GM19397 (cell line): ENCODE results near the gene KRT32.

Experiments used
- ATAC-seq: cut with Tn5 transposase; IDR thresholded peaks from one replicate; pipeline ENCODE4 v1.9.1; 2021; ENCODE audit warnings: mild to moderate bottlenecking, moderate library complexity; ENCODE audit not compliant: unreplicated experiment

The KRT32 gene

DNA sequence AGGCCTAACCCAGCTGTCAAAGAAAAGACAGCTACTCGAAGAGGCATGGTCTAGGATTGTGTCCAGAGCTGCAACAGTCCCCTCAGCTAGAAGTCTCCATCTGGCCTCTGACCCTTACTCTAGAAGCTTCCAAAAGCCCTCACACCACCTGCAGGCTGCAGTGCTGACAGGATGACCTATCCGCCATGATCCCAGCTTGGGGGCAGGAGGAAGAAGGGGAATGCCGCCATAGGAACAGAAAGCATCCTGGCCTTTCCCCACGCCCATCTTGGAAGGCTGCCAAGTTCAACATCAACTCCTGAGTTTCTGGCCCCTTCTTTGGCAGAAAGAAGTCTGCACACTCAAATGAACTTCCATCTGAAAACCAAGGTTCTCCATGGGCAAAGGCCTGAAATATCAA lies 25.6 kb upstream of the KRT32 start:
- ATAC-seq: no peak

DNA sequence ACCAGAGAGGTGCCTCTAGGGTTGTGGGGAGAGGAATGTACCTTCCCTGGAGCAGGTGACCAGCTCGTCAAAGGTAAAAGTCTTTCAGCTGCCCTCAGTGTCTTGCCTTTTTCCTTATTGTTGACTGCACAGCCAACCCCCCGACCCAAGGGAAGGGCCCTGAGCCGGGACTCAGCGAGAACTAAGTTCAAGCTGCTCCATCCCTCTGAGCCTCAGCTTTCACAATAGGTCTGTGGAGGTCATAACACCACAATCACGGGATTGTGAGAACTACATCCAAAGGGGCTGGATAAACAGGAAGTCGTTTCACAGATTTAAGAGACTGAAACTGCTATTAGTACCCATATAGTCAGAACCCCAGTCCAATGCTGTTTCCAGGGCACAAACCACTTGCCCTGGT lies 25.2 kb upstream of the KRT32 start:
- no peak for ATAC-seq

- ATAC-seq: no peak
These were observed 24.3 kb upstream of the KRT32 start for GRCh38 chr17:41491476-41491875.

GRCh38 chr17:41490000-41490990 lies 23.1 kb upstream of the KRT32 start:
- no peak for ATAC-seq

GRCh38 chr17:41489531-41489930 lies 22.3 kb upstream of the KRT32 start, which contains the start of gene KRT36:
Gene KRT36 (minus strand): TSS chr17:41489910. CDS start chr17:41489864, 46 bp downstream.
- no peak for ATAC-seq

- ATAC-seq: no peak
These were observed 19.8 kb upstream of the KRT32 start for GRCh38 chr17:41486809-41487530.

GRCh38 chr17:41486316-41486715 lies 19.1 kb upstream of the KRT32 start:
- no peak for ATAC-seq

DNA sequence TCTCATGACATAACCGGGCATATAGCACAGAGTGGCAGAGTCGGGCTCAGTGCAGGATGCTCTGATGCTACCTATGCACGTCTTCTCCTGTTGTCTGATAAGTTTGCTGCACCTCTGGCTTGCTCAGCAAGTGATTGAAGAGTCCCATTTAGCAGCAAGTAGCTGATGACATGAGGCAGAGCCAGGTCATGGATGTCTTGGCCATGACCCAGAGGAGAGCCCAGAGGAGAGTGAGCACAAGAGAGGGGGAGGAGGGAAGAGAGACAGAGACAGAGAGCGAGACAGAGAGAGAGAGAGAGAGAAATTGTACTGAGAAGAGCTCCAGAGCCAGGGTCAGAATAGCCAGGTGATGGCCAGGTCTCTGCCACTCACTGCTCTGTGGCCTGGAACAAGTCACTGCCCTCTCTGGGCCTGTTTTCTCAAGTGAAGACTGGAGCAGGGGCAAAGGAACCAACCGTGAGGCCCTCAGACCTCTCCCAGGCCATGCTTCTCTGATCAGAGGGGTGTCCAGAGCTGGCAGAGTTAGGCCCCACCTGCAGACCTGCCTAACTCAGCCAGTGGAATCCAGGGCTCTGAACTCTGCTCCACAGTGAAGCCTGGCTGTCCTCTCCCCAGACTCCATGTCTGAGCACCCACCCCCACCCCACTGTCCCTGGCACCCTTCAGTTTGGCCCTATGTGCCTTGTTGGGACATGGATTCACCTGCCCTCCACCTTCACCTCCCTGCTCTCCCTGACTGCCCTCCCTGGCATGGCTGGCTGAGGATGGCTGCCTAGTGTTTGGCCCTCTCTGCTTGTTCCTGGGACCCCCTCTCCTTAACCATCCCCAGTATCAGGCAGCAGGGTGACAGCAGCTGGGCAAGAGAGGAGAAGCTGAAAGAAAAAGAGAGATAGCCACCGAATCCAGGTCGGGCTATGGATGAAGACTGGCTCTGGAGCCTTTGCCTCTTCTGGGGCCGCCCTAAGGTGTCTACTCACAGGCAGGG lies 18.0 kb upstream of the KRT32 start:
- no peak for ATAC-seq

GRCh38 chr17:41483991-41484826 lies 17.0 kb upstream of the KRT32 start:
- ATAC-seq: no peak

DNA sequence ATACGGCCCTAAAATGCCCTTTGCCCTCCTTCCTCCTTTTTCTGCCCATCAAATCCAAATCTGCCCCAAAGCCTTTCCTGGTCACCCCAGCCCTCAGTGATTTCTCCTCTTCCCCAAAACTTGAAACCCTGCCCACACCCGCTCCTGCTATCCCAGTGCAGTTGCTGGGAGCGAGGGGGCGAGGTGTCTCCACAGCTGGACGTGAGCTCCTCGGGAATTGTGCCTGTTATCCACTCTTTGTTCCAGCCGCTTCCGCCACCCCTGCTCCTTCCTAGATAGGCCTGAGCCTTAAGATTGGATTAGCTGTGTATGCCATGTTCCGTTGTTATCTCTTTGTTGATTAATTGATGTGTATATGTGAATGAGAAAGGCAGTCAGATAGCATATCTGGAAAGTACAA lies 16.3 kb upstream of the KRT32 start:
- ATAC-seq: no peak

DNA sequence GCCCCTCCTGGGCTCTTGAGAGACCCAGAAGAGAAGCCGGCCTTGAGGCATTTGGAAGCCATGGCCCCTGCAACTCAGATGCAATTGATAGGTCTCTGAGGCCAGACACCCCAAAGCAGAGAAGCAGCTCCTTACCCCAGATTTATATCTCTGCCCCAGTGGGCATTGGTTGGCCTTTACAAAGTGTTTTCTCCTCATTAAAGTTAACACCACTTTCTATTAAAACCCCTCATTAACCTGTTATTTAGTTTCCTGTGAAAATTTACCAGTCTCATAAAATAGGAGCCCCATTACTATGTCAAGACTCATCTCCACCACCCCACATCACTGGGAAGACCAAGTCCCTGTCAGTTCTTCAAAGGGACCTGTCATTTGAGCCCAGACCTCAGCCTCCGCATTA lies 13.8 kb upstream of the KRT32 start, which contains the start of gene KRT35:
Gene KRT35, minus strand, starts transcription at position 116 of the 400 bp plus-strand sequence. Its CDS starts 54 bp downstream, at position 62.
- ATAC-seq: no peak

DNA sequence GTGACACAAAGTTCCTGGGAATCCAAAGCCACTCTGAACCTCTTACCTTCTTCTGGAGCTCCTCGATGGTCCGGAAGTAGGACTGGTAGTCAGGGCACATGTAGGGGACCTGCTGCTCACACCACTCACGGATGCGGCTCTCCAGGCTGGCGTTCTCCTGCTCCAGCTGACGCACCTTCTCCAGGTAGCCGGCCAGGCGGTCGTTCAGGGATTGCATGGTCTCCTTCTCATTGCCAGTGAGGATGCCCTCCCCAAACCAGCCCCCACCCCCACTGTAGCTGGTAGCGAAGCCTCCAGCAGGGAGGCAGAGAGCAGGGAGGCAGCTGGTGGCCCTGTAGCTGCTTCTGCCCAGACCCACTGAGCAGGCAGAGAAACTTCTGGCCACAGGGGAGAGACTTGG lies 13.4 kb upstream of the KRT32 start:
- no peak for ATAC-seq

- no peak for ATAC-seq
These were observed 12.9 kb upstream of the KRT32 start for GRCh38 chr17:41480136-41480535.

- no peak for ATAC-seq
These were observed 11.1 kb upstream of the KRT32 start for GRCh38 chr17:41478237-41478636.

- ATAC-seq: no peak
These were observed 10.0 kb upstream of the KRT32 start for GRCh38 chr17:41476866-41477815.

GRCh38 chr17:41475421-41475820 lies 8.2 kb upstream of the KRT32 start:
- ATAC-seq: no peak

DNA sequence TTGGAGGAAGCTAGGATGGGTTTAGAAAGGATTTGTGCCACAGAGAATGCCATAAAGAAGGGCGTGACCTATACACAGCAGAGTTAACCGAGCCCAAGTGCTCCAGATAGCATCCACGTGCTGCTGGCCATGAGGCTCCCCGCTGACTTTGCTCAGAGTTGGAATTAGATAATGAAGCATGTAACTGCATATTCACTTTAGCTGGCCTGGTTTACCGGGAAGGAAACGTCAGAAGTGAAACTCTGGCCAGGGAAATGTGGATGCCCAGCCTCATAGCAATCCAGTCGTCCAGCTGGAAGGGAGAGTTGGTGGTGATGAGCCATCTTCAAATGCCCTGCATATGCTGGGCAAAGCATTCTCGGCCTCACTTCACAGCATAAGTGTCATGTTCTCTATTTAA lies 7.7 kb upstream of the KRT32 start:
- ATAC-seq: no peak

DNA sequence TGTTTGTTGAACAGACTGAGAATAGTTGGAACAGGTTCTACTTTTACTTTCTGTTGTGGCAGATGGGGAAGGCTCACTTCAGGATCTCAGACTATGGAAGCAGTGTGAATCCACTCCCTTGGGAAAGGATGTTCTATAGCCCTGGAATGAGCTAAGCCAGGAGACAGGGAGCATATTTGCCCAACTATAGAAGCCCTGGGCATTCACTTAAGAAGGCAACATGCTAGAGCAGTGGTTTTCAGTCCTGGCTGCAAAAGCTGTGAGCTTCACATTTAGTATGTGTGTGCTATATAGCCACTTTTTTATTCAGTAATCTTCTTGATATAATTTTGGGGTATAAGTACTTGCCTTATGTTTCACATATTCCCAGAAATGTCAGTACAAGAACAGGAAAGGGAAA lies 1.2 kb upstream of the KRT32 start:
- no peak for ATAC-seq

DNA sequence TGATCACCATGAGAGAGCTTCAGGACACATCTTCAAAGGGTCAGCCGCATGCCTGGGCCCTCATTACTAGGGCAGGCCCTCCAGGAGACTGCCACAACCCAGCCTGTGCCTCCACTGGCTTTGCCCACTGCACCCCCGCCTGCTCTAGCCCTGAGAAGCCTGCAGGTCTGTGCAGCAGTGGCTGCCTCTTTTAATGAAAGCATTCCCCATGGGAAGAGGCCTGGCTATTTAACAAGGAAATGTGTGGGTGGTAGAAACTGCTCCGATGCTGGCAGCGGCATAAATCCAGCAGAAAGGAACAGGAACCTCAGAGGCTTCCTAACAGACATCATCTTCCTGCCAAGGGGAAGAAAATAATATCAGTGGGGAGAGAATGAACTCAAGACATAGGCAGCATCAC lies 375 bp upstream of the KRT32 start:
- no peak for ATAC-seq
